SK-N-SH (cell line): Measurements from ENCODE around the gene FGG. TPM values are rescaled to one million over a fixed set of nuclear protein-coding genes. Genes with fewer than 3 reads are reported as not detected.

Experiments
- CTCF ChIA-PET: fragments of 300-600, 350-600 bp; formaldehyde crosslinking; extraction: SDS; loops from one replicate; lab custom pipeline; 2021; lab: Yijun Ruan, JAX
- POLR2A ChIA-PET: fragments of 350-600 bp; sonication (Branson Sonifier 250); formaldehyde crosslinking; extraction: SDS; loops from one replicate; lab custom pipeline; 2020; ENCODE audit warnings: antibody characterized with exemption, inconsistent platforms; lab: Yijun Ruan, JAX
- DNase-seq: peaks from one replicate; pipeline ENCODE4 v3.0.0; 2012
- H2AFZ ChIP-seq: fragments of 200-600 bp; sonication (generic); 2 replicates; pipeline ENCODE4 v1.8.1; 2016; ENCODE audit warnings: antibody characterized with exemption, mild to moderate bottlenecking, low read depth
- H3F3A ChIP-seq: fragments of 200-600 bp; sonication (generic); replicated peaks from 2 replicates; pipeline ENCODE3; 2016; ENCODE audit warnings: antibody characterized with exemption, mild to moderate bottlenecking; ENCODE audit not compliant: insufficient read depth
- H3K27ac ChIP-seq, 2 experiments: fragments of 200-500 bp in 1 of 2; fragments of 200-600 bp in 1 of 2; sonication (Bioruptor generic) in 1 of 2; sonication (generic), shearing (Covaris generic) in 1 of 2; 2 replicates each; pipeline versions ENCODE4 v1.5.1 to v1.6.1; 2014 to 2016; ENCODE audit warnings: low read depth in 2 of 2, inconsistent platforms in 1 of 2, low read length in 1 of 2, mild to moderate bottlenecking in 1 of 2, mixed read lengths in 1 of 2
- H3K27me3 ChIP-seq: fragments of 200-600 bp; sonication (generic), shearing (Covaris generic); 2 replicates; pipeline ENCODE4 v1.6.1; 2016; ENCODE audit warnings: mixed run types; ENCODE audit not compliant: insufficient read depth
- H3K36me3 ChIP-seq, 2 experiments: fragments of 200-500 bp in 1 of 2; fragments of 200-600 bp in 1 of 2; sonication (Bioruptor generic) in 1 of 2; sonication (generic) in 1 of 2; replicated peaks in 1 of 2; 2 replicates each; pipeline versions ENCODE3 to v1.5.1; 2014 to 2016; ENCODE audit warnings: low read length in 1 of 2, mild to moderate bottlenecking in 1 of 2; ENCODE audit not compliant: insufficient read depth in 2 of 2, control insufficient read depth in 1 of 2
- H3K4me1 ChIP-seq, 2 experiments: fragments of 200-500 bp in 1 of 2; fragments of 200-600 bp in 1 of 2; sonication (Bioruptor generic) in 1 of 2; sonication (generic), shearing (Covaris generic) in 1 of 2; 2 replicates each; pipeline versions ENCODE4 v1.5.1 to v1.6.1; 2014 to 2016; ENCODE audit warnings: low read depth in 1 of 2, low read length in 1 of 2, mixed run types in 1 of 2; ENCODE audit not compliant: insufficient read depth in 2 of 2, control insufficient read depth in 1 of 2
- H3K4me2 ChIP-seq: fragments of 200-600 bp; sonication (generic), shearing (Covaris generic); 2 replicates; pipeline ENCODE4 v1.6.1; 2017; ENCODE audit warnings: mixed run types
- H3K4me3 ChIP-seq, 2 experiments: fragments of 200-500 bp in 1 of 2; fragments of 200-600 bp in 1 of 2; sonication (Bioruptor generic) in 1 of 2; sonication (generic), shearing (Covaris generic) in 1 of 2; 2 replicates each; pipeline versions ENCODE4 v1.5.1 to v1.8.1; 2014 to 2016; ENCODE audit warnings: low read depth in 2 of 2, inconsistent platforms in 1 of 2, low read length in 1 of 2, mild to moderate bottlenecking in 1 of 2, mixed read lengths in 1 of 2, moderate library complexity in 1 of 2
- H3K79me2 ChIP-seq: fragments of 200-600 bp; sonication (generic); 2 replicates; pipeline ENCODE4 v1.8.1; 2017; ENCODE audit warnings: mild to moderate bottlenecking; ENCODE audit not compliant: insufficient read depth
- H3K9ac ChIP-seq: fragments of 200-600 bp; sonication (generic); 2 replicates; pipeline ENCODE4 v1.6.1; 2017; ENCODE audit warnings: mixed run types
- H3K9me2 ChIP-seq: fragments of 200-600 bp; sonication (generic); 2 replicates; pipeline ENCODE4 v1.6.1; 2017; ENCODE audit warnings: mixed run types
- H3K9me3 ChIP-seq: fragments of 200-600 bp; sonication (generic); 2 replicates; pipeline ENCODE4 v1.6.1; 2017; ENCODE audit warnings: mixed run types, mild to moderate bottlenecking, moderate library complexity
- H4K20me1 ChIP-seq: fragments of 200-600 bp; sonication (generic); 2 replicates; pipeline ENCODE4 v1.6.1; 2017; ENCODE audit warnings: mild to moderate bottlenecking, mixed run types; ENCODE audit not compliant: insufficient read depth
- CHD2 ChIP-seq: fragments of 150-350 bp; IDR thresholded peaks from 2 replicates; pipeline ENCODE4 v1.6.1; 2018; ENCODE audit warnings: low read length; ENCODE audit not compliant: partially characterized antibody
- FOSL2 ChIP-seq: IDR thresholded peaks from 2 replicates; pipeline ENCODE4 v1.4.0; 2012; ENCODE audit warnings: low read depth, mild to moderate bottlenecking, moderate library complexity, borderline replicate concordance
- GABPA ChIP-seq: IDR thresholded peaks from 2 replicates; pipeline ENCODE4 v1.4.0; 2012; ENCODE audit warnings: low read depth, mild to moderate bottlenecking
- IRF3 ChIP-seq: fragments of 150-350 bp; IDR thresholded peaks from 2 replicates; pipeline ENCODE4 v1.6.1; 2016; ENCODE audit warnings: mild to moderate bottlenecking, low read depth, low read length
- MEF2A ChIP-seq: IDR thresholded peaks from 2 replicates; pipeline ENCODE4 v1.4.0; 2012; ENCODE audit warnings: low read depth, borderline replicate concordance
- NFIC ChIP-seq: IDR thresholded peaks from 2 replicates; pipeline ENCODE4 v1.4.0; 2012; ENCODE audit warnings: borderline replicate concordance
- PBX3 ChIP-seq: IDR thresholded peaks from 2 replicates; pipeline ENCODE4; 2012
- POLR2AphosphoS5 ChIP-seq: IDR thresholded peaks from 2 replicates; pipeline ENCODE4 v1.6.1; 2012; ENCODE audit warnings: low read depth, low read length
- RAD21 ChIP-seq: IDR thresholded peaks from 2 replicates; pipeline ENCODE4 v1.6.1; 2012; ENCODE audit warnings: mild to moderate bottlenecking, low read length
- RCOR1 ChIP-seq: fragments of 150-350 bp; IDR thresholded peaks from 2 replicates; pipeline ENCODE4 v1.6.1; 2017; ENCODE audit warnings: antibody characterized with exemption, low read length
- REST ChIP-seq: IDR thresholded peaks from 2 replicates; pipeline ENCODE4 v1.6.1; 2012; ENCODE audit warnings: mild to moderate bottlenecking, low read depth, low read length, moderate library complexity
- RFX5 ChIP-seq: IDR thresholded peaks from 2 replicates; pipeline ENCODE4 v1.6.1; 2012; ENCODE audit warnings: mild to moderate bottlenecking, improper control_type of control experiment, low read length
- USF1 ChIP-seq: IDR thresholded peaks from 2 replicates; pipeline ENCODE4 v1.4.0; 2012; ENCODE audit warnings: low read depth, borderline replicate concordance
- YY1 ChIP-seq: IDR thresholded peaks from 2 replicates; pipeline ENCODE4 v1.4.0; 2012; ENCODE audit warnings: low read depth, mild to moderate bottlenecking
- WGBS: methylation state at CpG from one replicate; pipeline ENCODE4 v1.1.6; 2017; ENCODE audit warnings: low lambda C conversion rate; 5-methylcytosine and 5-hydroxymethylcytosine counted together
- polyA plus RNA-seq, 3 experiments: library from polyadenylated mRNA; depleted of rRNA; stranded (reverse); fragments of >200 nt; gene quantifications; 2 replicates each; pipeline ENCODE4 v1.2.3, GENCODE V29; 2012

The FGG gene
- polyA plus RNA-seq, 1 of the 3 experiments (the other 2 are of a cell fraction): not detected

- Histone ChIP-seq H3K4me1 (no peaks in the 10 kb centered on the region), H2AFZ (no peak overlapping the region), H3K4me2 (no peak overlapping the region), H3K9me2 (no peaks in the 10 kb centered on the region), H3K9me3 (no peaks in the 10 kb centered on the region), H3K9ac (no peak overlapping the region), H3F3A (no peaks in the 10 kb centered on the region), H3K27ac (no peak overlapping the region), H3K79me2 (no peaks in the 10 kb centered on the region), H3K4me3 (no peak overlapping the region), H3K27me3 (peaks cover 7% of the 10 kb centered on the region; the same call in 1 of the 2 replicates), H4K20me1 (no peaks in the 10 kb centered on the region), H3K36me3 (no peaks in the 10 kb centered on the region)
- WGBS: 10% methylated on average over 6 of the region's 6 CpGs
- DNase-seq: no peak
- TF ChIP-seq RAD21: no peak
- TF ChIP-seq RCOR1: no peak
- no peak for TF ChIP-seq REST
- TF ChIP-seq MEF2A: no peak
- TF ChIP-seq RFX5: no peak
- TF ChIP-seq IRF3: no peak
- TF ChIP-seq FOSL2: no peak
- TF ChIP-seq POLR2AphosphoS5: no peak
- TF ChIP-seq NFIC: no peak
- TF ChIP-seq GABPA: no peak
- no peak for TF ChIP-seq YY1
- TF ChIP-seq PBX3: no peak
- no peak for TF ChIP-seq USF1
- no peak for TF ChIP-seq CHD2
- ChIA-PET CTCF (interaction anchor here (0.6 to 2.3 kb wide), 4 partner anchors 16 to 1726 kb away, joined by 3 to 8 read pairs (median 6); no protein-coding TSS in a partner anchor), POLR2A (no interaction called here)
Measured at GRCh38 chr4:154603033-154603943, 9.2 kb downstream of the FGG start.
